ENCODE data around the gene RTP4. TPM values are rescaled to one million over a fixed set of nuclear protein-coding genes. Genes with fewer than 3 reads are reported as not detected.

The RTP4 gene
- total and polyA plus RNA-seq, 4 donors, result 1.1 to 3.5 (median 2.2) TPM

Other genes starting within 250 kb of the RTP4 start
- gene RPL39L, start 228.9 kb upstream of the RTP4 start, total RNA-seq, result 10 to 100 TPM in 1 of 2 donors, 1 to 10 TPM in 1; 10.0 to 10.5 TPM
- gene RPL39L, start 228.9 kb upstream of the RTP4 start, polyA plus RNA-seq, result 10 to 100 TPM; 35.0 to 51.5 TPM
- gene RTP1, start 170.9 kb upstream of the RTP4 start, total RNA-seq, result under 1 TPM; 0.16 to 0.48 TPM
- gene RTP1, start 170.9 kb upstream of the RTP4 start, polyA plus RNA-seq, result not detected
- 1 to 10 TPM; 3.8 to 6.0 TPM for gene MASP1, start 76.6 kb upstream of the RTP4 start, total RNA-seq
- 1 to 10 TPM in 1 of 2 donors, under 1 TPM in 1; 0.88 to 2.7 TPM for gene MASP1, start 76.6 kb upstream of the RTP4 start, polyA plus RNA-seq

Measured in aorta (tissue), 4 donors.